Mammary epithelial cell (primary cell): Measurements from ENCODE around the gene SYNE1.

Experiments used
- EZH2 ChIP-seq: IDR thresholded peaks from 2 replicates; pipeline ENCODE4 v1.6.1; 2012; ENCODE audit warnings: low read length, inconsistent platforms, borderline replicate concordance
- TF ChIP-seq, protein P1 (sequence below), 2 donors: IDR thresholded peaks in 1 of 2; conservative IDR thresholded peaks in 1 of 2; 2 replicates each; pipeline ENCODE4 v1.5.1; 2011 to 2012; ENCODE audit warnings: inconsistent platforms in 2 of 2, low read length in 2 of 2, mild to moderate bottlenecking in 2 of 2, control low read depth in 1 of 2, low read depth in 1 of 2; ENCODE audit not compliant: insufficient read depth in 1 of 2; ENCODE audit errors: extremely low read depth in 1 of 2

DNA sequence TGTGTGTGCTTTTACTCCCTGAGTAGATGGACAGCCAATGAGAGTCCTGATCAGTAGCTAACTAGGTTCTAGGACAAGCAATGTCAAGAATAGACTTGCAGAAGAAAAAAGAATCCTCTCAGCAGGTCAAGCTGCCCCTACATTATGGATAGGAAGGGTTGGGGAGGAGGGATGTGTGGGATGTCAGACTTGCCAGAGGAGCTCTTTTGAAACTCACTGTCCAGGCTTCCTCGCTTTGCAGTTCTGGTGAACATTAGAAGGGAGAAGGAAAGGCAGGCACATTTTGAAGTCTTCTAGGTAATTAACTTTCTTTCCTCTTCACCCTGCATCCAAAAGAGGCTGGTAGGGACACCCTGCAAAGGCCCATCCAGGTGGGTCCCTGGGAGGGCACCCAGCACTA is 48.7 kb downstream of the SYNE1 start:
- TF ChIP-seq, protein P1, sequence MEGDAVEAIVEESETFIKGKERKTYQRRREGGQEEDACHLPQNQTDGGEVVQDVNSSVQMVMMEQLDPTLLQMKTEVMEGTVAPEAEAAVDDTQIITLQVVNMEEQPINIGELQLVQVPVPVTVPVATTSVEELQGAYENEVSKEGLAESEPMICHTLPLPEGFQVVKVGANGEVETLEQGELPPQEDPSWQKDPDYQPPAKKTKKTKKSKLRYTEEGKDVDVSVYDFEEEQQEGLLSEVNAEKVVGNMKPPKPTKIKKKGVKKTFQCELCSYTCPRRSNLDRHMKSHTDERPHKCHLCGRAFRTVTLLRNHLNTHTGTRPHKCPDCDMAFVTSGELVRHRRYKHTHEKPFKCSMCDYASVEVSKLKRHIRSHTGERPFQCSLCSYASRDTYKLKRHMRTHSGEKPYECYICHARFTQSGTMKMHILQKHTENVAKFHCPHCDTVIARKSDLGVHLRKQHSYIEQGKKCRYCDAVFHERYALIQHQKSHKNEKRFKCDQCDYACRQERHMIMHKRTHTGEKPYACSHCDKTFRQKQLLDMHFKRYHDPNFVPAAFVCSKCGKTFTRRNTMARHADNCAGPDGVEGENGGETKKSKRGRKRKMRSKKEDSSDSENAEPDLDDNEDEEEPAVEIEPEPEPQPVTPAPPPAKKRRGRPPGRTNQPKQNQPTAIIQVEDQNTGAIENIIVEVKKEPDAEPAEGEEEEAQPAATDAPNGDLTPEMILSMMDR (conservative IDR thresholded peaks at IDR 0.05 in 1 of 2, IDR thresholded peaks at IDR 0.05 in 1 of 2; ENCODE audit: extremely low read depth in 1 of 2, insufficient read depth in 1 of 2, low read depth in 1 of 2, low read length in 2 of 2), result no peak
- no peak for TF ChIP-seq EZH2
